GM19468 (cell line): ENCODE data around the gene PARG.
"Not testable (repeated sequence)": the region's sequence is repeated elsewhere in the genome, so short reads cannot be mapped to it uniquely, and the experiment has no call there.

Source experiments
- ATAC-seq: cut with Tn5 transposase; IDR thresholded peaks from one replicate; pipeline ENCODE4 v1.9.1; 2021; ENCODE audit warnings: mild to moderate bottlenecking, moderate library complexity, moderate number of reproducible peaks; ENCODE audit not compliant: unreplicated experiment; ENCODE audit errors: extremely low read depth

PARG gene

GRCh38 chr10:49833168-49833567 is 108.7 kb downstream of the PARG start:
- ATAC-seq = no peak

GRCh38 chr10:49831352-49832035 is 110.3 kb downstream of the PARG start:
- no peak for ATAC-seq

GRCh38 chr10:49830846-49831245 is 111.0 kb downstream of the PARG start:
- ATAC-seq = no peak

GRCh38 chr10:49830016-49830415 is 111.8 kb downstream of the PARG start:
- no peak for ATAC-seq

GRCh38 chr10:49827297-49827696 is 114.5 kb downstream of the PARG start:
- ATAC-seq = no peak

- no peak for ATAC-seq
These were observed 122.4 kb downstream of the PARG start for GRCh38 chr10:49819234-49819958.

GRCh38 chr10:49817845-49818244 is 124.0 kb downstream of the PARG start:
- ATAC-seq = no peak

GRCh38 chr10:49803988-49804387 is 137.8 kb downstream of the PARG start:
- ATAC-seq = no peak

- ATAC-seq = no peak
These were observed 143.6 kb downstream of the PARG start for GRCh38 chr10:49798275-49798674.

GRCh38 chr10:49791100-49791499 is 150.7 kb downstream of the PARG start:
- ATAC-seq = no peak

- no peak for ATAC-seq
These were observed 157.1 kb downstream of the PARG start for GRCh38 chr10:49784681-49785080.

- ATAC-seq = no peak
These were observed 158.2 kb downstream of the PARG start for GRCh38 chr10:49783645-49784044.

GRCh38 chr10:49781247-49781646 is 160.6 kb downstream of the PARG start:
- no peak for ATAC-seq

- ATAC-seq = no peak
These were observed 163.6 kb downstream of the PARG start for GRCh38 chr10:49778197-49778596.

- no peak for ATAC-seq
These were observed 165.0 kb downstream of the PARG start for GRCh38 chr10:49776851-49777250.

- ATAC-seq = no peak
These were observed 166.8 kb downstream of the PARG start for GRCh38 chr10:49775014-49775413.

- not testable (repeated sequence) for ATAC-seq
These were observed 168.9 kb downstream of the PARG start for GRCh38 chr10:49772944-49773343.

GRCh38 chr10:49771046-49771445 is 170.8 kb downstream of the PARG start:
- not testable (repeated sequence) for ATAC-seq

GRCh38 chr10:49769692-49770091 is 172.1 kb downstream of the PARG start:
- ATAC-seq = no peak

- no peak for ATAC-seq
These were observed 173.1 kb downstream of the PARG start for GRCh38 chr10:49768731-49769130.

- no peak for ATAC-seq
These were observed 173.5 kb downstream of the PARG start for GRCh38 chr10:49768329-49768728.
